ENCODE data around the gene CNKSR3.
"Not testable (repeated sequence)": the region's sequence is repeated elsewhere in the genome, so short reads cannot be mapped to it uniquely, and the experiment has no call there.

Gene CNKSR3

GRCh38 chr6:154528310-154528915, 17.9 kb upstream of the CNKSR3 start:
- no peak for DNase-seq (ENCODE audit: low read depth in 2 of 2)

GRCh38 chr6:154526996-154527395, 16.5 kb upstream of the CNKSR3 start:
- DNase-seq (ENCODE audit: low read depth in 2 of 2), result no peak

- no peak for DNase-seq (ENCODE audit: low read depth in 2 of 2)
Measured at GRCh38 chr6:154522576-154522975, 12.1 kb upstream of the CNKSR3 start.

GRCh38 chr6:154521412-154521811, 10.9 kb upstream of the CNKSR3 start:
- DNase-seq (ENCODE audit: low read depth in 2 of 2), result no peak

- no peak for DNase-seq (ENCODE audit: low read depth in 2 of 2)
Measured at GRCh38 chr6:154520280-154520679, 9.8 kb upstream of the CNKSR3 start.

- DNase-seq (ENCODE audit: low read depth in 2 of 2), result no peak
Measured at GRCh38 chr6:154518396-154518795, 7.9 kb upstream of the CNKSR3 start.

- DNase-seq (ENCODE audit: low read depth in 2 of 2), result no peak
Measured at GRCh38 chr6:154516276-154516675, 5.8 kb upstream of the CNKSR3 start.

- DNase-seq (ENCODE audit: low read depth in 2 of 2), result no peak
Measured at GRCh38 chr6:154515826-154516225, 5.3 kb upstream of the CNKSR3 start.

GRCh38 chr6:154515076-154515475, 4.6 kb upstream of the CNKSR3 start:
- DNase-seq (ENCODE audit: low read depth in 2 of 2), result not testable (repeated sequence)

- DNase-seq (ENCODE audit: low read depth in 2 of 2), result no peak
Measured at GRCh38 chr6:154514481-154514880, 4.0 kb upstream of the CNKSR3 start.

- DNase-seq (ENCODE audit: low read depth in 2 of 2), result no peak
Measured at GRCh38 chr6:154513601-154514320, 3.3 kb upstream of the CNKSR3 start.

GRCh38 chr6:154512201-154512600, 1.7 kb upstream of the CNKSR3 start:
- DNase-seq (ENCODE audit: low read depth in 2 of 2), result no peak

GRCh38 chr6:154511791-154512190, 1.3 kb upstream of the CNKSR3 start:
- DNase-seq (ENCODE audit: low read depth in 2 of 2), result no peak

- DNase-seq (ENCODE audit: low read depth in 2 of 2), result no peak
Measured at GRCh38 chr6:154509421-154510143, 903 bp downstream of the CNKSR3 start.

- no peak for DNase-seq (ENCODE audit: low read depth in 2 of 2)
Measured at GRCh38 chr6:154508573-154509375, 1.7 kb downstream of the CNKSR3 start.

- DNase-seq (ENCODE audit: low read depth in 2 of 2), result no peak
Measured at GRCh38 chr6:154506991-154507898, 3.2 kb downstream of the CNKSR3 start.

- no peak for DNase-seq (ENCODE audit: low read depth in 2 of 2)
Measured at GRCh38 chr6:154506582-154506981, 3.9 kb downstream of the CNKSR3 start.

- DNase-seq (ENCODE audit: low read depth in 2 of 2), result no peak
Measured at GRCh38 chr6:154506108-154506507, 4.4 kb downstream of the CNKSR3 start.

GRCh38 chr6:154504865-154505449, 5.5 kb downstream of the CNKSR3 start:
- no peak for DNase-seq (ENCODE audit: low read depth in 2 of 2)

- DNase-seq (ENCODE audit: low read depth in 2 of 2), result no peak
Measured at GRCh38 chr6:154504102-154504501, 6.4 kb downstream of the CNKSR3 start.

GRCh38 chr6:154503658-154504057, 6.8 kb downstream of the CNKSR3 start:
- DNase-seq (ENCODE audit: low read depth in 2 of 2), result no peak
